H1 (cell line): ENCODE measurements around the gene TSPEAR. TPM values are rescaled to one million over a fixed set of nuclear protein-coding genes. Genes with fewer than 3 reads are reported as not detected.

Source experiments
- CEBPB ChIP-seq: IDR thresholded peaks from 2 replicates; pipeline ENCODE4 v1.6.1; 2012; ENCODE audit warnings: low read depth, low read length
- KDM1A ChIP-seq: fragments of 200-600, 300-600 bp; sonication (generic); IDR thresholded peaks from 2 replicates; pipeline ENCODE4 v1.7.1; 2016; ENCODE audit warnings: mild to moderate bottlenecking, low read length, borderline replicate concordance
- RBBP5 ChIP-seq: IDR thresholded peaks from 2 replicates; pipeline ENCODE4 v1.7.1; 2012; ENCODE audit warnings: low read depth, mild to moderate bottlenecking, inconsistent platforms, low read length, moderate library complexity, borderline replicate concordance
- SIX5 ChIP-seq: IDR thresholded peaks from 2 replicates; pipeline ENCODE4 v1.6.1; 2011; ENCODE audit warnings: mild to moderate bottlenecking, low read depth, low read length
- polyA plus RNA-seq, 7 experiments: library from polyadenylated mRNA; depleted of rRNA in 3 of 7; stranded (reverse) in 5 of 7; unstranded in 2 of 7; fragments of >200 nt in 5 of 7; fragments of 200-250 nt in 2 of 7; gene quantifications; 1 replicate in 5 of 7; 2 replicates in 1 of 7; 4 replicates in 1 of 7; pipeline versions ENCODE4 v1.2.1 to v1.2.3, GENCODE V29; 2011 to 2013; ENCODE audit warnings: missing spikeins in 2 of 7, mixed read lengths in 2 of 7
- total RNA-seq: library from RNA; stranded (reverse); fragmentation: NEBNext Ultra II Directional; extraction: Animal tissue kit (Norgen Biotek cat#: 25700); gene quantifications from 2 replicates; pipeline ENCODE4 v1.2.1, GENCODE V29; 2021
- TF ChIP-seq, protein P1 (sequence below): IDR thresholded peaks from 2 replicates; pipeline ENCODE4 v1.6.1; 2012; ENCODE audit warnings: inconsistent platforms

TSPEAR gene
- total and polyA plus RNA-seq, 2 of the 8 experiments (the other 6 are each of a cell fraction or from before 2014, with no cell fraction given) = 0.58 to 0.89 TPM

DNA sequence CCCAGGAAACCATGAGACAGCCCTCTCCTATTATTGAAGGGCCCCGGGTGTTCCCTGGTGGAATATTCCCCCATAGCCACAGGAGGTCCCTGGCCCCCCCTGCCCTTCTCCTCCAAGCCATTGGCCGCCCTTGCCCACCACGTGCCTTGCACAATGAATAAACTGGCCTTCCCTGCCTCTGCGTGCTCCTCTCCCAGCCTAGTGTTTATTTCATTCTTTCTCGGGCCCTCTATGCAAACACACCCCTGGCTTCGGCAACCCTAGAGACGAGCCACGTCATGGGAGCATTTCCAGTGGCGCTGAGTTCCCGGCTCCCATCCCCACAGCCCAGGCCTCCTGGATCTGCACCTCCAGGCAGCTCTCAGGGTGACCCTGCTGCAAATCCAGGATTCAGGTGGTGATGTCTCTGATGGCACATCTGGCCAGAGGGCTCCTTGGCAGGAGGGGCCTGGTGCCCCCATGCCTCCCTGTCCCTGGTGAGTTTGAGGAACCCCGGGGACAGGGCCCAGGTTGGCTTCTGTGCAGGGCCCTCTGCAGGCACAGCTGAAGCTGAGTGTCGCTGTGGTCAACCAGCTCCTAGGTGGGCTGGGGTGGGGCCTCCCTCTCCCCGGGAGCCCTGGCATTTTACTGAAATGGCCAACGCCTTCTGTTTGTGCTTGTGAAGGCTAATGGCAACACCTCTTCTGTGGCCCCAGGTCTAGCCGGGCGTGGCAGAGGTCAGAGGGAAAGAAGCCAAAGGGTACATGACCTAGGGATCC, 8.2 kb downstream of the TSPEAR start (continued):
- TF ChIP-seq RBBP5 (no peak), SIX5 (no peak), KDM1A (no peak), CEBPB (no peak)
- TF ChIP-seq, protein P1, sequence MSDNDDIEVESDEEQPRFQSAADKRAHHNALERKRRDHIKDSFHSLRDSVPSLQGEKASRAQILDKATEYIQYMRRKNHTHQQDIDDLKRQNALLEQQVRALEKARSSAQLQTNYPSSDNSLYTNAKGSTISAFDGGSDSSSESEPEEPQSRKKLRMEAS = peak; percentile 73
